Trophoblast cell (in vitro differentiated cells and primary cell): ENCODE results near the gene HPSE2.
"Not testable (repeated sequence)": the region's sequence is repeated elsewhere in the genome, so short reads cannot be mapped to it uniquely, and the experiment has no call there.

Source experiments
- DNase-seq, 2 donors: peaks; one replicate each; pipeline ENCODE4 v3.0.0-alpha.2; 2016
- H2AFZ ChIP-seq: 2 replicates; pipeline ENCODE4 v1.6.1; 2013; ENCODE audit warnings: low read length, moderate library complexity, mild to moderate bottlenecking; ENCODE audit not compliant: insufficient read depth, poor library complexity
- H2AK5ac ChIP-seq: 2 replicates; pipeline ENCODE4 v1.6.1; 2013; ENCODE audit warnings: mild to moderate bottlenecking, low read length
- H2BK120ac ChIP-seq: 2 replicates; pipeline ENCODE4 v1.6.1; 2013; ENCODE audit warnings: low read length, mild to moderate bottlenecking, moderate library complexity; ENCODE audit not compliant: insufficient read depth, poor library complexity
- H2BK12ac ChIP-seq: 2 replicates; pipeline ENCODE4 v1.6.1; 2013; ENCODE audit warnings: mild to moderate bottlenecking, low read length, moderate library complexity
- H2BK5ac ChIP-seq: 2 replicates; pipeline ENCODE4 v1.6.1; 2013; ENCODE audit warnings: low read length, low read depth, moderate library complexity, mild to moderate bottlenecking; ENCODE audit not compliant: poor library complexity
- H3K14ac ChIP-seq: 2 replicates; pipeline ENCODE4 v1.6.1; 2013; ENCODE audit warnings: mild to moderate bottlenecking, low read length
- H3K18ac ChIP-seq: 2 replicates; pipeline ENCODE4 v1.6.1; 2013; ENCODE audit warnings: mild to moderate bottlenecking, low read length
- H3K23ac ChIP-seq: 2 replicates; pipeline ENCODE4 v1.6.1; 2013; ENCODE audit warnings: low read length
- H3K27ac ChIP-seq: 2 replicates; pipeline ENCODE4 v1.5.1; 2013; ENCODE audit warnings: low read depth, mild to moderate bottlenecking, inconsistent platforms, low read length, moderate library complexity
- H3K27me3 ChIP-seq: 2 replicates; pipeline ENCODE4 v1.6.1; 2013; ENCODE audit warnings: inconsistent platforms, mild to moderate bottlenecking, low read length, moderate library complexity; ENCODE audit not compliant: insufficient read depth
- H3K36me3 ChIP-seq, 2 experiments: 1 replicate in 1 of 2; 2 replicates in 1 of 2; pipeline ENCODE4 v1.6.1; 2013; ENCODE audit warnings: low read length in 2 of 2, mild to moderate bottlenecking in 2 of 2, moderate library complexity in 1 of 2; ENCODE audit not compliant: insufficient read depth in 2 of 2, control insufficient read depth in 1 of 2
- H3K4ac ChIP-seq: 2 replicates; pipeline ENCODE4 v1.6.1; 2013; ENCODE audit warnings: low read depth, mild to moderate bottlenecking, low read length, moderate library complexity
- H3K4me1 ChIP-seq, 2 experiments: 1 replicate in 1 of 2; 2 replicates in 1 of 2; pipeline ENCODE4 v1.6.1; 2013; ENCODE audit warnings: low read length in 2 of 2, mild to moderate bottlenecking in 2 of 2, moderate library complexity in 1 of 2; ENCODE audit not compliant: insufficient read depth in 2 of 2, control insufficient read depth in 1 of 2
- H3K4me2 ChIP-seq: 2 replicates; pipeline ENCODE4 v1.6.1; 2013; ENCODE audit warnings: inconsistent platforms, mild to moderate bottlenecking, low read length, moderate library complexity
- H3K4me3 ChIP-seq: 2 replicates; pipeline ENCODE4 v1.5.1; 2013; ENCODE audit warnings: mild to moderate bottlenecking, low read depth, low read length, inconsistent platforms
- H3K79me1 ChIP-seq: one replicate; pipeline ENCODE4 v1.6.1; 2013; ENCODE audit warnings: low read length
- H3K79me2 ChIP-seq: 2 replicates; pipeline ENCODE4 v1.6.1; 2013; ENCODE audit warnings: low read length, mild to moderate bottlenecking; ENCODE audit not compliant: control insufficient read depth, insufficient read depth, poor library complexity
- H3K9ac ChIP-seq: 2 replicates; pipeline ENCODE4 v1.6.1; 2013; ENCODE audit warnings: mild to moderate bottlenecking, low read length
- H3K9me3 ChIP-seq: 2 replicates; pipeline ENCODE4 v1.6.1; 2013; ENCODE audit warnings: low read depth, mild to moderate bottlenecking, control low read depth, inconsistent platforms, low read length; ENCODE audit not compliant: insufficient read depth
- H4K12ac ChIP-seq: 2 replicates; pipeline ENCODE4 v1.6.1; 2013; ENCODE audit warnings: low read depth, mild to moderate bottlenecking, low read length, moderate library complexity
- H4K8ac ChIP-seq: 2 replicates; pipeline ENCODE4 v1.6.1; 2013; ENCODE audit warnings: low read depth, mild to moderate bottlenecking, low read length, moderate library complexity
- H4K91ac ChIP-seq: one replicate; pipeline ENCODE4 v1.6.1; 2013; ENCODE audit warnings: low read depth, mild to moderate bottlenecking, low read length, moderate library complexity
- WGBS: extraction: QIAGEN DNeasy Blood & Tissue Kit; methylation state at CpG from one replicate; pipeline ENCODE4 v1.1.7; 2013; ENCODE audit warnings: missing lambda C conversion rate; ENCODE audit not compliant: insufficient read length, insufficient coverage; ENCODE audit errors: extremely low coverage; 5-methylcytosine and 5-hydroxymethylcytosine counted together

HPSE2 gene

DNA sequence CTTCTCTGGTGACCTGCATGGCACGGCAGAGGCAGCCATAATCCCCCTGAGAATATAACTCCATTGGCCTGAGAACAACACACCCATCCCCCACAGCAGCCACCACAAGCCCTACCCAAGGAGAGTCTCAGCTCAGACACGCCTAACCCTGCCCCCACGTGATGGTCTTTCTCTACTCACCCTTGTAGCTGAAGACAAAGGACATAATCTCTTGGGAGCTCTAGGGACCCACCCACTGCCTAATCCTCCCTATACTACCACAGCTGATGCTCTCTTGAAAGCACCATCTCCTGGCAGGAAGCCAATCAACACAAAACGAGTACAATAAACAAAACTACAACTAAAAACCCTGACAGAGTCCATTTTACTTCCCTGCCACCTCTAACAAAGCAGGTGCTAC, 30.7 kb upstream of the HPSE2 start:
- H3K79me1 ChIP-seq: no peaks in the 10 kb centered on the region
- no peak overlapping the region for H2AK5ac ChIP-seq
- H2AFZ ChIP-seq: no peak overlapping the region
- H3K36me3 ChIP-seq: no peaks in the 10 kb centered on the region
- no peak overlapping the region for H2BK12ac ChIP-seq
- no peak overlapping the region for H3K27ac ChIP-seq
- no peaks in the 10 kb centered on the region for H3K4me1 ChIP-seq
- H3K14ac ChIP-seq: no peak overlapping the region
- H3K4ac ChIP-seq: no peak overlapping the region
- no peak overlapping the region for H3K4me2 ChIP-seq
- H3K9ac ChIP-seq: no peak overlapping the region
- no peak overlapping the region for H3K23ac ChIP-seq
- H4K91ac ChIP-seq: no peak overlapping the region
- H3K9me3 ChIP-seq: peaks cover 2% of the 10 kb centered on the region
- DNase-seq: no peak
- H2BK120ac ChIP-seq: no peak overlapping the region
- H3K4me3 ChIP-seq: no peak overlapping the region
- H3K18ac ChIP-seq: no peak overlapping the region
- no peak overlapping the region for H4K8ac ChIP-seq
- H2BK5ac ChIP-seq: no peak overlapping the region
- H3K27me3 ChIP-seq: no peaks in the 10 kb centered on the region
- no peaks in the 10 kb centered on the region for H3K79me2 ChIP-seq
- no peak overlapping the region for H4K12ac ChIP-seq
- WGBS: no CpG with 5 or more reads among the region's 4 CpGs

DNA sequence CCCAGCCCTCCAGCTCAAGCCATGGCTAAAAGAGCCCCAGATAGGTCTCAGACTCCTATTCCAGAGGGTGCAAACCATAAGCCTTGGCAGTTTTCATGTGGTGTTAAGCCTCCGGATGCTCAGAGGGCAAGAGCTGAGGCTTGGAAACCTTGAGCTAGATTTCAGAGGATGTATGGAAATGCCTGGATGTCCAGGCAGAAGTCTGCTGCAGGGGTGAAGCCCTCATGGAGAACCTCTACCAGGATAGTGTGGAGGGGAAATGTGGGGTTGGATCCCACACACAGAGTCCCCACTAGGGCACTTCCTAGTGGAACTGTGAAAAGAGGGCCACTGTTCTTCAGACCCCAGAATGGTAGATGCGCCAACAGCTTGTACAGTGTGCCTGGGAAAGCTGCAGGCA, 13.2 kb upstream of the HPSE2 start:
- Histone ChIP-seq H2BK12ac (no peak overlapping the region), H2AFZ (no peak overlapping the region), H3K18ac (no peak overlapping the region), H4K8ac (no peak overlapping the region), H3K79me2 (no peaks in the 10 kb centered on the region), H2BK5ac (no peak overlapping the region), H3K4ac (no peak overlapping the region), H3K27ac (no peak overlapping the region), H3K23ac (no peak overlapping the region), H4K91ac (no peak overlapping the region), H3K79me1 (no peaks in the 10 kb centered on the region), H3K36me3 (no peaks in the 10 kb centered on the region), H2BK120ac (no peak overlapping the region), H3K4me3 (no peak overlapping the region), H3K9me3 (peaks cover 6% of the 10 kb centered on the region), H2AK5ac (no peak overlapping the region), H3K4me1 (no peaks in the 10 kb centered on the region), H3K4me2 (no peak overlapping the region), H3K27me3 (no peaks in the 10 kb centered on the region), H4K12ac (no peak overlapping the region), H3K9ac (no peak overlapping the region), H3K14ac (no peak overlapping the region)
- WGBS: no CpG with 5 or more reads among the region's 2 CpGs
- DNase-seq: no peak

DNA sequence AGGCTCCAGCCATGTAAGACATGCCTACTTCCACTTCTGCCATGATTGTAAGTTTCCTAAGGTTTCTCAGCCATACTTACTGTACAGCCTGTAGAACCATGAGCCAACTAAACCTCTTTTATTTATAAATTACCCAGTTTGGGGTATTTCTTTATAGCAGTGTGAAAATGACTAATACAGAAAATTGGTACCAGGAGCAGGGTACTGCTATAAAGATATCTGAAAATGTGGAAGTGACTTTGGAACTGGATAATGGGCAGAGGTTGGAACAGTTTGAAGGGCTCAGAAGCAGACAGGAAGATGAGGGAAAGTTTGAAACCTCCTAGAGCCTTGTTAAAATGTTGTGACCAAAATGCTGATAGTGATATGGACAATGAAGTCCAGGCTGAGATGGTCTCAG, 12.2 kb upstream of the HPSE2 start:
- not testable (repeated sequence) for H2AK5ac ChIP-seq, H4K91ac ChIP-seq, H2BK120ac ChIP-seq, H3K79me1 ChIP-seq, DNase-seq, H2BK5ac ChIP-seq, H3K27me3 ChIP-seq, H3K36me3 ChIP-seq, H3K18ac ChIP-seq, H4K8ac ChIP-seq, H4K12ac ChIP-seq, H3K14ac ChIP-seq, H3K9ac ChIP-seq, H3K4ac ChIP-seq, H3K4me2 ChIP-seq, H3K9me3 ChIP-seq, H3K27ac ChIP-seq, H3K23ac ChIP-seq, H2AFZ ChIP-seq, H3K4me3 ChIP-seq, H2BK12ac ChIP-seq, H3K4me1 ChIP-seq, H3K79me2 ChIP-seq

DNA sequence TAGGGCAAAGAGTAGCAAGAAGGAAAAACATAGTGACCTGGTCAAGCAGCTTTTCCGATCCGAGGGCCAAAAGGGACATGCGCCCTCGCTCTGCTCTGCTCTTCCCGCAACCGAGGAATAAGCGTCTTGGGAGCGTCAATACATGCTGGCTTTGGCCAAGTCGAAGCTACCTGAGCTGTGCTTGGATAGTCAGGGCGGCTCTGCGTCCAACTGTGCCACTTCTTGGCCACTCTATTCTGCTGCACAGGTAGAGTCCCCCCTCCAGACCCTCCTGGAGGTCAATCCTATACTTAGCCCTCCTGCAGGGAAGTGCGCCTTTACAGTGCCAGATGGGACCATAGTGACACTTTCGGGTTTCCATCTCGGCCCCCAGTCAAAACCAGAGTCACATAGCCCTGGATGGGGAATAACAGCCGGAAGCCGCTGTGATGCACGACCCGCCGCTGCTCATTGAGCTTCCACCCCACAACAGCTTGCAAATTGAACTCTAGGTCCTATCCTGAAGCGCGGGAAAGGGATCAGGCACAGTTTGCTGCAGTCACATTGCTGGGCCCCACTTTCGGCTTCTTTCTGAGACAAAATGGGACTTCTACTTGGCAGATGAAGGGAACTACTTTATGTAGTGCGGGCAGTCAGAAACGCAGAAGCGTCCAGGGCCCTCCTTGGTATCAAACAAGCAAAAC, 1.1 kb upstream of the HPSE2 start:
- H3K18ac ChIP-seq: no peak overlapping the region
- H3K27me3 ChIP-seq: peaks cover 58% of the 10 kb centered on the region
- DNase-seq: peak; percentile 4 to 23
- H2BK12ac ChIP-seq: no peak overlapping the region
- no peak overlapping the region for H4K12ac ChIP-seq
- WGBS: no CpG with 5 or more reads among the region's 25 CpGs
- H3K27ac ChIP-seq: no peak overlapping the region
- no peak overlapping the region for H3K23ac ChIP-seq
- no peak overlapping the region for H2BK5ac ChIP-seq
- H3K9me3 ChIP-seq: peaks cover 5% of the 10 kb centered on the region
- no peaks in the 10 kb centered on the region for H3K36me3 ChIP-seq
- H3K9ac ChIP-seq: no peak overlapping the region
- no peak overlapping the region for H4K91ac ChIP-seq
- H3K4me2 ChIP-seq: peak overlapping the region; percentile 51
- no peaks in the 10 kb centered on the region for H3K79me2 ChIP-seq
- H3K14ac ChIP-seq: no peak overlapping the region
- H2AK5ac ChIP-seq: no peak overlapping the region
- no peak overlapping the region for H2BK120ac ChIP-seq
- H4K8ac ChIP-seq: no peak overlapping the region
- H3K4ac ChIP-seq: no peak overlapping the region
- H3K4me3 ChIP-seq: no peak overlapping the region
- no peak overlapping the region for H2AFZ ChIP-seq
- H3K79me1 ChIP-seq: no peaks in the 10 kb centered on the region
- H3K4me1 ChIP-seq: peaks cover 6 to 10% of the 10 kb centered on the region in 2 experiments
